Fibroblast of pulmonary artery (primary cell): ENCODE results near the gene CTNNA2.

Experiments used
- DNase-seq: peaks from one replicate; pipeline ENCODE4 v3.0.0-alpha.2; 2010; ENCODE audit warnings: low read depth
- H3K4me3 ChIP-seq: replicated peaks from 2 replicates; pipeline ENCODE4 v1.5.1; 2011; ENCODE audit warnings: low read depth, mild to moderate bottlenecking, control low read depth, low read length, moderate library complexity
- TF ChIP-seq, protein P1 (sequence below): IDR thresholded peaks from 2 replicates; pipeline ENCODE4 v1.5.1; 2011; ENCODE audit warnings: mild to moderate bottlenecking, control low read depth, low read length, inconsistent platforms; ENCODE audit errors: missing control alignments

The CTNNA2 gene

GRCh38 chr2:80255918-80256781, 743.3 kb downstream of the CTNNA2 start:
- TF ChIP-seq, protein P1, sequence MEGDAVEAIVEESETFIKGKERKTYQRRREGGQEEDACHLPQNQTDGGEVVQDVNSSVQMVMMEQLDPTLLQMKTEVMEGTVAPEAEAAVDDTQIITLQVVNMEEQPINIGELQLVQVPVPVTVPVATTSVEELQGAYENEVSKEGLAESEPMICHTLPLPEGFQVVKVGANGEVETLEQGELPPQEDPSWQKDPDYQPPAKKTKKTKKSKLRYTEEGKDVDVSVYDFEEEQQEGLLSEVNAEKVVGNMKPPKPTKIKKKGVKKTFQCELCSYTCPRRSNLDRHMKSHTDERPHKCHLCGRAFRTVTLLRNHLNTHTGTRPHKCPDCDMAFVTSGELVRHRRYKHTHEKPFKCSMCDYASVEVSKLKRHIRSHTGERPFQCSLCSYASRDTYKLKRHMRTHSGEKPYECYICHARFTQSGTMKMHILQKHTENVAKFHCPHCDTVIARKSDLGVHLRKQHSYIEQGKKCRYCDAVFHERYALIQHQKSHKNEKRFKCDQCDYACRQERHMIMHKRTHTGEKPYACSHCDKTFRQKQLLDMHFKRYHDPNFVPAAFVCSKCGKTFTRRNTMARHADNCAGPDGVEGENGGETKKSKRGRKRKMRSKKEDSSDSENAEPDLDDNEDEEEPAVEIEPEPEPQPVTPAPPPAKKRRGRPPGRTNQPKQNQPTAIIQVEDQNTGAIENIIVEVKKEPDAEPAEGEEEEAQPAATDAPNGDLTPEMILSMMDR, result peak; percentile 31
- DNase-seq, result peak; percentile 35
- no peak overlapping the region for H3K4me3 ChIP-seq

DNA sequence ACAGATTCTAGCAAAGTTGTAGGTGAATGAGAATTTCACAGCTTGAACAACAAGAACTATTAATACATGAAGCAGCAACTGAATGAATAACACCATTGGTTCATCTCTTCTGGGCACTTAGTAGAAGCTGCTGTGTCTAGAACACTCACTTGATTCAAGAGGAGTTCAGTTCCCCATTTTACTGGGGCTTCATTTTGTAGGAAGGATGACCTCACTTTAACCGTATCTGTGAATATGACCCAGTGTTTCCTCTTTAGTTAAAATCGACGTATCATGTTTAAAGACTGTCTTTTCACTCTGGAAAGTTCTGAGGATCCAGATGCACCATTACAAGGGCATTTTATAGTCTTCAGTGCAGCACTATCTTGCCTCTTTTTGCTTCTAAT, 743.9 kb downstream of the CTNNA2 start:
- DNase-seq, result no peak
- no peak overlapping the region for H3K4me3 ChIP-seq
- TF ChIP-seq, protein P1, result no peak

DNA sequence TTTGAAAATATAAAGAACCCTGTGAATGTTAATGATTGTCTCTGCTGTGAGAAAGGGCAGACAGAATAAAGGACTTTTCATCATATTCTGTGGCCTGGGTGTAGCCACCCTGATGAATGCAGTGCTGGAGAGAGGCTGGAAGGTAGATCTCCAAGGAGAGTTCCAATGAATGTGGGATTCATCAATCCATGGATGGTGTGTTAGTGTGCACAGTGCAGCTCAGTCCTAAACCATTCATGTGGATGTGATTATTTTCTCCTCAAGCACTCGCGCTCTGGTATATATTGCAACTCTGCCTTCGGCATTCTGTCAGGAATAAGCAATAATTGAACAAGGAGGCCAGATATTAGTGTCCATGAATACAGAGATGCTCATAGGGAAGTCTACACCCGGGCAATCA, 744.6 kb downstream of the CTNNA2 start:
- no peak overlapping the region for H3K4me3 ChIP-seq
- TF ChIP-seq, protein P1, result no peak
- no peak for DNase-seq

- DNase-seq, result no peak
- H3K4me3 ChIP-seq, result no peak overlapping the region
- TF ChIP-seq, protein P1, result no peak
These were observed 745.5 kb downstream of the CTNNA2 start for GRCh38 chr2:80258341-80258740.

GRCh38 chr2:80258793-80259192, 745.9 kb downstream of the CTNNA2 start:
- no peak for DNase-seq
- TF ChIP-seq, protein P1, result no peak
- no peak overlapping the region for H3K4me3 ChIP-seq

- no peak for DNase-seq
- H3K4me3 ChIP-seq, result no peak overlapping the region
- TF ChIP-seq, protein P1, result no peak
These were observed 746.4 kb downstream of the CTNNA2 start for GRCh38 chr2:80259292-80259691.

DNA sequence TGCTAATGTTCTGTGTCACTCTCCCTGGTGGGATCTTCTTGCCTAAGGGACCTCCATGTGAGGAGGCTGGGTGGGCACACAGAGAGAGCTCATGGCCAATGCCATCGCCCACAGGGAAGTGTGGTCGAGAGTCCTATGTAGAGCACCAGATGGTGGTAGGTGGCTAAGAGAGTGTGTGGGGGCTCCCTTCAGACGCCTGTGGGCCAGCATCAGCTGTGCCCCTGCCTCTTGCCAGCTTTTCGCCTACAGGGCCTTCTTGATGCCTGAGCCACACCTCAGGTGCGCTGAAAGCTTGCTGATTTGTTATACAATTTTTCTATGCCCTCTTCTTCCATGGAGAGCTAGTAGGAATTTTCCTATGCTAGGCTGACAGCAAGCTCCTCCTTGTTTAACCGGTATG, 753.4 kb downstream of the CTNNA2 start:
- TF ChIP-seq, protein P1, result no peak
- no peak for DNase-seq
- H3K4me3 ChIP-seq, result no peak overlapping the region
